Activated naive CD8-positive, alpha-beta T cell treated with anti-CD3 and anti-CD28 coated beads, Interleukin-2, amount 10 ng/mL, durations not matched to agents 7 days and 5 days (primary cell): ENCODE results near the gene KPNA6. TPM values are rescaled to one million over a fixed set of nuclear protein-coding genes. Genes with fewer than 3 reads are reported as not detected.
A peak's percentile ranks its signal among the peaks of the same experiment; 100 is the strongest.
"Not testable (repeated sequence)": the region's sequence is repeated elsewhere in the genome, so short reads cannot be mapped to it uniquely, and the experiment has no call there.

Experiments used
- ATAC-seq: fragments of 150-1000 bp; cut with Tn5 transposase; one replicate; pipeline ENCODE4 v1.10.0; 2021; ENCODE audit warnings: low read depth, moderate library complexity
- POLR2A ChIA-PET: fragments of 350-600 bp; sonication (Branson Sonifier 250); formaldehyde crosslinking; loops from one replicate; lab custom pipeline; 2021; ENCODE audit warnings: antibody characterized with exemption; lab: Charles Lee
- DNase-seq: peaks from one replicate; pipeline ENCODE4 v3.0.0; 2021
- H3K27ac Mint-ChIP-seq: one replicate; pipeline ENCODE4 v1.8.0; 2022; ENCODE audit warnings: mild to moderate bottlenecking, mixed read lengths
- H3K27me3 Mint-ChIP-seq: one replicate; pipeline ENCODE4 v1.8.0; 2022; ENCODE audit warnings: mild to moderate bottlenecking, moderate library complexity, mixed read lengths
- H3K36me3 Mint-ChIP-seq: one replicate; pipeline ENCODE4 v1.8.0; 2021; ENCODE audit warnings: mild to moderate bottlenecking, mixed read lengths
- H3K4me1 Mint-ChIP-seq: one replicate; pipeline ENCODE4 v1.8.0; 2021; ENCODE audit warnings: mixed read lengths
- H3K4me3 Mint-ChIP-seq: one replicate; pipeline ENCODE4 v1.8.0; 2022; ENCODE audit warnings: mild to moderate bottlenecking, moderate library complexity, mixed read lengths
- H3K9me3 Mint-ChIP-seq: one replicate; pipeline ENCODE4 v1.8.0; 2021; ENCODE audit warnings: mixed read lengths
- total RNA-seq, 2 experiments: library from RNA; stranded (reverse); gene quantifications; one replicate each; pipeline ENCODE4 v1.2.3, GENCODE V29; 2021

The KPNA6 gene
- total RNA-seq, 2 experiments from 2014 or later: 63.8 to 69.8 TPM

DNA sequence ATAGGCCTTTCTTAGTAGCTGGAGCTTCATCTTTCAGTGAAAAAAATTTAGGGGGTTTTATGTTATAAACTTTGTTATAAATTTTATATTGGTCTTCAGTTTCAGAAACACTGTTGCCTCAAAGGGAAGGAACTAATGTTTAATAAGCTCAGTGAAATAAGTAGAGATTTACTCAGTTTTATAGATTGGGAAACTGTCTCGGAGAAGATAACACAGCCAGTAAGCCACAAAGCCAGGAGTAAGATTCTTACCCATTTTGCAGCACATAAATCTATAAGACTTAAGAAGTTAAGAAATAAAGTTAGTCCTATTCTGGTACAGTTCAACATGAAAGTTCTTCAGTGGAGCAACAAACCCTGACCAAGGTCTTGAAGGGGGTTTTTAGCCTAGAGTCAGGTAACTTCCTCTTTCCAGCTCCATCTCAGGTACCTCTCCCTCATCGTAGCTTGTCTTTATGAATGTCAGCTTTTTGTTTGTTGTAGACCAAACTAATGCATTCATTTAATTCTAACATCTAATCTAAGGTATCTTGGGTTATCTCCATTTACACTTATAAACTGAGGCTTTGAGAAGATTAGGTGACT, 3.3 kb downstream of the KPNA6 start:
- ATAC-seq (no peak), DNase-seq (no peak)
- Mint-ChIP-seq H3K36me3 (peaks cover 8% of the 10 kb centered on the region), H3K4me3 (no peak overlapping the region), H3K4me1 (peaks cover 39% of the 10 kb centered on the region), H3K27ac (no peak overlapping the region), H3K9me3 (no peaks in the 10 kb centered on the region), H3K27me3 (no peaks in the 10 kb centered on the region)
- POLR2A ChIA-PET: interaction anchor here (0.9 kb wide), 1 partner anchor 69 kb away, joined by 4 read pairs; the partner anchor contains the start of gene TXLNA

DNA sequence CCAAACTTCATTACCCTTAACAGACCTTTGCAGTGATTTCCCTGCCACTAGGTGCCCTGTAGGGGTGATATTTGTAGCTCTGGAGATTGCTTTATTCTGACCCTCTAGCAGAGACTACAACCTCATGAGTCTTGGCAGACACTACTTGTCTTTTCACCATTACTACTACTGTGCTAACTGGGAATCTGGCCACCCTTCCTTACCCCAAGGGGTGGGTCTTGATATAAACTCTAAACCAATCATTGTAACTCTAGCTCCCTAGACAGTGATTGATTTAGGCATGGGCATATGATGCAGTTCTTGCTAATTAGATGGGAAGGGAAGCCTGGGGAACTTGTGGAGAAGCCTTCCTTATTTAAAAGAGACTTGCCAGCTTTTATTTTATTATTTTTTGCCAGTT, 3.9 kb downstream of the KPNA6 start:
- no peak for DNase-seq
- H3K4me3 Mint-ChIP-seq: no peak overlapping the region

GRCh38 chr1:32112806-32113375, 5.0 kb downstream of the KPNA6 start:
- ATAC-seq (no peak), DNase-seq (no peak)
- peak overlapping the region; percentile 14 for H3K4me3 Mint-ChIP-seq
- H3K9me3 Mint-ChIP-seq: no peaks in the 10 kb centered on the region
- POLR2A ChIA-PET: interaction anchor here (0.6 to 1.0 kb wide), 2 partner anchors 43 to 179 kb away, joined by 3 to 5 read pairs; partner anchors contain the start of gene HDAC1
- H3K27me3 Mint-ChIP-seq: no peaks in the 10 kb centered on the region
- H3K36me3 Mint-ChIP-seq: peaks cover 9% of the 10 kb centered on the region
- H3K27ac Mint-ChIP-seq: no peak overlapping the region
- H3K4me1 Mint-ChIP-seq: peaks cover 37% of the 10 kb centered on the region

More for the DNA sequence above, 3.9 kb downstream of the KPNA6 start:
- Mint-ChIP-seq H3K4me1 (peaks cover 41% of the 10 kb centered on the region), H3K27ac (peak overlapping the region; percentile 8), H3K27me3 (no peaks in the 10 kb centered on the region), H3K36me3 (peaks cover 10% of the 10 kb centered on the region), H3K9me3 (no peaks in the 10 kb centered on the region)
- ATAC-seq: no peak
- POLR2A ChIA-PET: interaction anchor here (0.8 to 0.9 kb wide), 2 partner anchors 45 to 68 kb away, joined by 3 to 4 read pairs; partner anchors contain the start of gene TXLNA

DNA sequence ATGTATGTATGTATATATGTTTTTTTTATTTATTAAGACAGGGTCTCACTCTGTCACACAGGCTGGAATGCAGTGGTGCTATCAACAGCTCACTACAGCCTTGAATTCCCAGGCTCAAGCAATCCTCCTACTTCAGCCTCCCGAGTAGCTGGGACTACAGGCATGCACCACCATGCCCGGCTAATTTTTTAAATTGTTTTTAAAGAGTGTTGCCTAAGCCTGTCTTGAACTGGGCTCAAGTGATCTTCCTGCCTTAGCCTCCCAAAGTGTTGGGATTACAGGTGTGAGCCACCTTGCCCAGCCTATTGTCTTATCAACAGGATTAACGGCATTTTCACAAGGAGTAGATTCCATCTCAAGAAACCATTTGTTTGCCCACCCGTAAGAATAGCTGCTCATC, 5.6 kb downstream of the KPNA6 start:
- H3K4me3 Mint-ChIP-seq, H3K36me3 Mint-ChIP-seq, DNase-seq, ATAC-seq, POLR2A ChIA-PET, H3K9me3 Mint-ChIP-seq, H3K27me3 Mint-ChIP-seq: not testable (repeated sequence)
- Mint-ChIP-seq H3K27ac (peak overlapping the region; percentile 2), H3K4me1 (peaks cover 37% of the 10 kb centered on the region)

- DNase-seq (no peak), ATAC-seq (no peak)
- Mint-ChIP-seq H3K4me3 (no peak overlapping the region), H3K36me3 (peaks cover 7% of the 10 kb centered on the region), H3K9me3 (no peaks in the 10 kb centered on the region), H3K27me3 (no peaks in the 10 kb centered on the region), H3K4me1 (peaks cover 34% of the 10 kb centered on the region), H3K27ac (no peak overlapping the region)
- POLR2A ChIA-PET: interaction anchor here (0.6 kb wide), 1 partner anchor 19 kb away, joined by 6 read pairs; no protein-coding TSS in a partner anchor
Observed at GRCh38 chr1:32114420-32114819, 6.6 kb downstream of the KPNA6 start.

DNA sequence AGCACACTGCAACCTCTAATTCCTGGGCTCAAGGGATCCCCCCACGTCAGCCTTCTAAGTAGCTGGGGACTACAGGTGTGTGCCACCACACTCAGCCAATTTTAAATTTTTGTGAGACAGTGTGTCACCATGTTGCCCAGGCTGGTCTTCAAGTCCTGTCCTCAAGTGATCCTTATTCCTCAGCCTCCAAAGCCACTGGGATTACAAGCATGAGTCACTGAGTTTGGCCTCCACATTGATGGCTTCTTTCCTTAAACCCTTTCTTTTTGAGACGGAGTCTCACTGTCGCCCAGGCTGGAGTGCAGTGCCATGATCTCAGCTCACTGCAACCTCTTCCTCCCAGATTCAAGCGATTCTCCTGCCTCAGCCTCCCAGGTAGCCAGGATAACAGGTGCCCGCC, 7.6 kb downstream of the KPNA6 start:
- POLR2A ChIA-PET: no interaction called here
- ATAC-seq (no peak), DNase-seq (no peak)
- no peaks in the 10 kb centered on the region for H3K9me3 Mint-ChIP-seq
- no peak overlapping the region for H3K27ac Mint-ChIP-seq
- H3K4me3 Mint-ChIP-seq: no peak overlapping the region
- peaks cover 7% of the 10 kb centered on the region for H3K36me3 Mint-ChIP-seq
- H3K27me3 Mint-ChIP-seq: no peaks in the 10 kb centered on the region
- H3K4me1 Mint-ChIP-seq: peaks cover 29% of the 10 kb centered on the region

GRCh38 chr1:32116531-32116930, 8.7 kb downstream of the KPNA6 start:
- no peaks in the 10 kb centered on the region for H3K9me3 Mint-ChIP-seq
- no peak overlapping the region for H3K4me3 Mint-ChIP-seq
- POLR2A ChIA-PET: interaction anchor here (1.4 kb wide), 1 partner anchor 8 kb away, joined by 3 read pairs; the partner anchor contains the start of gene KPNA6
- no peaks in the 10 kb centered on the region for H3K27me3 Mint-ChIP-seq
- DNase-seq (no peak), ATAC-seq (no peak)
- no peak overlapping the region for H3K27ac Mint-ChIP-seq
- H3K4me1 Mint-ChIP-seq: peaks cover 26% of the 10 kb centered on the region
- peaks cover 12% of the 10 kb centered on the region for H3K36me3 Mint-ChIP-seq

DNA sequence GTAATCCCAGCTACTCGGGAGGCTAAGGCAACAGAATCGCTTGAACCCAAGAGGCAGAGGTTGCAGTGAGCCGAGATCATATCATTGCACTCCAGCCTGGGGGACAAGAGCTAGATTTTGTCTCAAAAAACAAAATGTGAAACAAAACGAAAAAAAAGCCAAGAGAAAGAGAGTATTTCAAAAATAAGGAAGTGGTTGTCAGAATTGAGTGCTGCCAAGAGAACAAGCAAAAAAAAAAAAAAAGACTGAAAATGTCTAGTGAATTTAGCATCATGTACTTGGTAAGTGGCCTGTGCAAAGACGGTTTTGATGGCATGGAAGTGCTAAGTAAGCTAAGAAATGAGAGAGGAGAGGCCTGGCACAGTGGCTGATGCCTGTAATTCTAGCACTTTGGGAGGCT, 14.3 kb downstream of the KPNA6 start:
- H3K9me3 Mint-ChIP-seq: no peaks in the 10 kb centered on the region
- peak overlapping the region; percentile 80 for H3K27ac Mint-ChIP-seq
- POLR2A ChIA-PET: interaction anchor here (0.7 to 2.2 kb wide), 4 partner anchors 14 to 59 kb away, joined by 3 to 15 read pairs (median 5); partner anchors contain the start of gene KPNA6
- peaks cover 24% of the 10 kb centered on the region for H3K4me1 Mint-ChIP-seq
- no peak for ATAC-seq
- no peaks in the 10 kb centered on the region for H3K27me3 Mint-ChIP-seq
- peaks cover 13% of the 10 kb centered on the region for H3K36me3 Mint-ChIP-seq
- no peak for DNase-seq
- peak overlapping the region; percentile 56 for H3K4me3 Mint-ChIP-seq

- Mint-ChIP-seq H3K36me3 (peaks cover 13% of the 10 kb centered on the region), H3K4me1 (peaks cover 28% of the 10 kb centered on the region)
- POLR2A ChIA-PET: interaction anchor here (1.1 kb wide), 1 partner anchor 51 kb away, joined by 3 read pairs; the partner anchor contains the start of gene TMEM39B
- not testable (repeated sequence) for H3K27ac Mint-ChIP-seq, DNase-seq, H3K27me3 Mint-ChIP-seq, H3K4me3 Mint-ChIP-seq, H3K9me3 Mint-ChIP-seq, ATAC-seq
Observed at GRCh38 chr1:32123361-32123760, 15.5 kb downstream of the KPNA6 start.

- no peak for ATAC-seq
- Mint-ChIP-seq H3K27ac (no peak overlapping the region), H3K27me3 (no peaks in the 10 kb centered on the region), H3K4me1 (peaks cover 31% of the 10 kb centered on the region), H3K4me3 (no peak overlapping the region), H3K9me3 (no peaks in the 10 kb centered on the region), H3K36me3 (peaks cover 16% of the 10 kb centered on the region)
- DNase-seq: no peak
- POLR2A ChIA-PET: no interaction called here
Observed at GRCh38 chr1:32125313-32125712, 17.5 kb downstream of the KPNA6 start.

GRCh38 chr1:32126770-32127169, 18.9 kb downstream of the KPNA6 start:
- Mint-ChIP-seq H3K36me3 (peaks cover 14% of the 10 kb centered on the region), H3K27me3 (no peaks in the 10 kb centered on the region), H3K27ac (no peak overlapping the region), H3K4me3 (no peak overlapping the region), H3K9me3 (no peaks in the 10 kb centered on the region), H3K4me1 (peaks cover 26% of the 10 kb centered on the region)
- no peak for DNase-seq
- POLR2A ChIA-PET: no interaction called here
- no peak for ATAC-seq

DNA sequence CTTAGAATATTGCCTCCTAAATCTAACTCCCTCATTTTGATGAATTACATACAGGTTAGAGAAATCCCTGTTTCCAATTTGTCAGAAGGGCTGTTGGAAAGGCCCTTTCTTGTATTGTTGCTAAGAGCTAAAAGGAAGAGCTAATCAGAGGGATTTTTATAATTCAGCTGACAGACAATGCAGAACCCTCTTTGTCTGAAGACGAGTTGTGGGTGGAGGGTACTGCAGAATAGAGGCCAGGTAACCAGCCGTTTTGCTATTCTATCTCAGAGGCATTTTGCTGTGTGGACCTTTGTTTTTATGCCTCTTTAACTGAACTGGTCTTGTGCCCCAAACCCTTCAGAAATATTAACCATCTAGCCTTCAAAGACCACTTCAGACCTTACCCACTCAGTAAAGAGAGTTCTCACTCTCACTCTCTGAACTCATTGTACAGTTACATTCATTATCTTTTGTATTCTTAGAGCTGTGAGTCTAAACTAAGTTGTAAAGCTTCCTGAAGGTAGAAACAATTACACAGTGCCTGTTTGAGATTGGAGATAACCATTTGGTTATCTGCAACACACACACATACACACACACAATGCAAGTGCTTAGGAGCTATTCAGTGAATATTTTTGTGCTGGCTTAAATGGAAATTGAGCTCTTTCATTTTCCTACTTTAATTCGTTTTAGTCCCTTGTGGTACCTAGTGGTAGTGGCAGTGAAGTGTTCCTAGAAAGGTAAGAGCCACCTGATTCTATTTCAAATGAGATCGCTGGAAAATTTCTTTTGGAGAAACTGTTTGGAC, 19.7 kb downstream of the KPNA6 start:
- Mint-ChIP-seq H3K36me3 (peaks cover 9% of the 10 kb centered on the region), H3K4me1 (peaks cover 21% of the 10 kb centered on the region), H3K4me3 (no peak overlapping the region), H3K9me3 (no peaks in the 10 kb centered on the region), H3K27me3 (no peaks in the 10 kb centered on the region), H3K27ac (peak overlapping the region; percentile 12)
- ATAC-seq: no peak
- DNase-seq: no peak
- POLR2A ChIA-PET: interaction anchor here (0.6 kb wide), 1 partner anchor 20 kb away, joined by 3 read pairs; the partner anchor contains the start of gene KPNA6

DNA sequence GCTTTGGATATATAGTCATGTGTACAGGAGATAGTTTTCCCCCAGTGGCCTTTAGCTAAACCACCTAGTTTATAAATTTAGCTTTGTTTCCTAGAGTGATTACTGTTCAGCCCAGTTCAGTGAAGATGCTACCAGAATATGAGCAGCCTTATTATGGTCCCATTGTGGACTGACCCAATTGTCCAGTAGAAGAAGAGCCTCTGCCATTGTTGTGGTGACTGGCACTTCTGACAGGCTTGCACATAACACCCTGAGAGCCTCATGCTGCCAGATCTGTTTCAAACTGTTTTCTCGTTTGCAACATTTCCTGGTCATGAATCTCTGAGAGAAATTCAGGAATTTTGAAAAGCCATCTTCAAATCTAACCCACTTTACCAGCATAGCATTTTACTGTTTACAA, 20.6 kb downstream of the KPNA6 start:
- POLR2A ChIA-PET: no interaction called here
- no peak overlapping the region for H3K27ac Mint-ChIP-seq
- peaks cover 15% of the 10 kb centered on the region for H3K4me1 Mint-ChIP-seq
- ATAC-seq (no peak), DNase-seq (no peak)
- H3K36me3 Mint-ChIP-seq: peaks cover 9% of the 10 kb centered on the region
- no peak overlapping the region for H3K4me3 Mint-ChIP-seq
- H3K9me3 Mint-ChIP-seq: no peaks in the 10 kb centered on the region
- H3K27me3 Mint-ChIP-seq: no peaks in the 10 kb centered on the region
